ENCODE data around the gene FMR1NB. TPM values are rescaled to one million over a fixed set of nuclear protein-coding genes. Genes with fewer than 3 reads are reported as not detected.

The FMR1NB gene, protein sequence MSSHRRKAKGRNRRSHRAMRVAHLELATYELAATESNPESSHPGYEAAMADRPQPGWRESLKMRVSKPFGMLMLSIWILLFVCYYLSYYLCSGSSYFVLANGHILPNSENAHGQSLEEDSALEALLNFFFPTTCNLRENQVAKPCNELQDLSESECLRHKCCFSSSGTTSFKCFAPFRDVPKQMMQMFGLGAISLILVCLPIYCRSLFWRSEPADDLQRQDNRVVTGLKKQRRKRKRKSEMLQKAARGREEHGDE
- not detected for total RNA-seq
- polyA plus RNA-seq = not detected
- long read RNA-seq, donor 1 = 0 reads
- long read RNA-seq, donor 2 = 0 reads
- long read RNA-seq, donor 3 = 0 reads
- long read RNA-seq, donor 4 = 0 reads
- long read RNA-seq, donor 5 = 0 reads
- long read RNA-seq, donor 6 = 0 reads
- long read RNA-seq, donor 7 = 0 reads
- long read RNA-seq, donor 8 = 0 reads
- long read RNA-seq, donor 9 = 0 reads
- long read RNA-seq, donor 10 = 0 reads

DNA sequence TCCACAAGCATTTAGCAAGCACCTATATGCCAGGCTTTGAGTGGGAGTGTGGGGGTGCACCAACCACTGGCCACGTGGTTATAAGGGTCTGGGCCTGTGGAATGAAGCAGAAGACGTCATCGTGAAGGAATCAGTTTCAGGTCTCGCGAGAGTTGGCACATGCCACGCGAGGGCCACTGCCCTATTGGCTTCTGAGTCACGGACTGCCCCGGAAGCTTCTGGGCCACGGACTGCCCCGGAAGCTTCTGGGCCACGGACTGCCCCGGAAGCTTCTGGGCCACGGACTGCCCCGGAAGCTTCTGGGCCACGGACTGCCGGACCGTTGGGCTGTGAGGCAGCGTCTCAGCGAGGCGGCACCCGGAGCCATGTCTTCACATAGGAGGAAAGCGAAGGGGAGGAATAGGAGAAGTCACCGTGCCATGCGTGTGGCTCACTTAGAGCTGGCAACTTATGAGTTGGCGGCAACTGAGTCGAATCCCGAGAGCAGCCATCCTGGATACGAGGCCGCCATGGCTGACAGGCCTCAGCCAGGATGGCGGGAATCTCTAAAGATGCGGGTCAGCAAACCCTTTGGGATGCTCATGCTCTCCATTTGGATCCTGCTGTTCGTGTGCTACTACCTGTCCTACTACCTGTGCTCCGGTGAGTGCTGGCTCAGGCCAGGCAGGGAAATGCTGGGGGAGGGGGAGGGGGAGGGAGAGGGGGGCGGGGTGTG, at the start of gene FMR1NB:
Gene FMR1NB (plus strand): TSS at position 300 of the 715 bp plus-strand sequence. CDS start 66 bp downstream, at position 366.
- Histone ChIP-seq H3K4me3 (no peak within 1 kb of the TSS), H3K27me3 (no peaks in the 10 kb centered on the region), H3K4me1 (no peaks in the 10 kb centered on the region), H3K27ac (no peak within 1 kb of the TSS), H3K9me3 (peaks cover 0 to 14% (median 5%) of the 10 kb centered on the region in 4 donors), H3K36me3 (no peaks in the 10 kb centered on the region)
- TF ChIP-seq POLR2AphosphoS5 (IDR thresholded peaks at IDR 0.05) (no peak), POLR2A (IDR thresholded peaks at IDR 0.05) (no peak), EP300 (IDR thresholded peaks at IDR 0.05) (no peak)
- TF ChIP-seq, protein P1, sequence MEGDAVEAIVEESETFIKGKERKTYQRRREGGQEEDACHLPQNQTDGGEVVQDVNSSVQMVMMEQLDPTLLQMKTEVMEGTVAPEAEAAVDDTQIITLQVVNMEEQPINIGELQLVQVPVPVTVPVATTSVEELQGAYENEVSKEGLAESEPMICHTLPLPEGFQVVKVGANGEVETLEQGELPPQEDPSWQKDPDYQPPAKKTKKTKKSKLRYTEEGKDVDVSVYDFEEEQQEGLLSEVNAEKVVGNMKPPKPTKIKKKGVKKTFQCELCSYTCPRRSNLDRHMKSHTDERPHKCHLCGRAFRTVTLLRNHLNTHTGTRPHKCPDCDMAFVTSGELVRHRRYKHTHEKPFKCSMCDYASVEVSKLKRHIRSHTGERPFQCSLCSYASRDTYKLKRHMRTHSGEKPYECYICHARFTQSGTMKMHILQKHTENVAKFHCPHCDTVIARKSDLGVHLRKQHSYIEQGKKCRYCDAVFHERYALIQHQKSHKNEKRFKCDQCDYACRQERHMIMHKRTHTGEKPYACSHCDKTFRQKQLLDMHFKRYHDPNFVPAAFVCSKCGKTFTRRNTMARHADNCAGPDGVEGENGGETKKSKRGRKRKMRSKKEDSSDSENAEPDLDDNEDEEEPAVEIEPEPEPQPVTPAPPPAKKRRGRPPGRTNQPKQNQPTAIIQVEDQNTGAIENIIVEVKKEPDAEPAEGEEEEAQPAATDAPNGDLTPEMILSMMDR (IDR thresholded peaks at IDR 0.05) = no peak
- DNase-seq = no peak
- 92 to 97% (median 95%) methylated on average over 22 to 35 of the region's 35 CpGs for WGBS, 5 donors
- intact Hi-C loops (cut with DNase I; ENCODE audit: low total_unique reads) = no loop called here

- Histone ChIP-seq H3K36me3 (peaks cover 0 to 59% (median 47%) of the 10 kb centered on the region in 4 donors), H3K27me3 (no peaks in the 10 kb centered on the region), H3K4me3 (no peak overlapping the region), H3K27ac (no peak overlapping the region), H3K4me1 (no peaks in the 10 kb centered on the region), H3K9me3 (no peaks in the 10 kb centered on the region)
- WGBS, 5 donors = 59 to 100% (median 74%) methylated on average over 1 of the region's 1 CpG
- intact Hi-C loops (cut with DNase I; ENCODE audit: low total_unique reads) = no loop called here
- no peak for TF ChIP-seq POLR2A (IDR thresholded peaks at IDR 0.05)
- TF ChIP-seq EP300 (IDR thresholded peaks at IDR 0.05) = no peak
- TF ChIP-seq POLR2AphosphoS5 (IDR thresholded peaks at IDR 0.05) = no peak
- TF ChIP-seq, protein P1 (IDR thresholded peaks at IDR 0.05) = no peak
- no peak for DNase-seq
These were observed 47.3 kb upstream of the FMR1NB start for GRCh38 chrX:147933815-147934214.

DNA sequence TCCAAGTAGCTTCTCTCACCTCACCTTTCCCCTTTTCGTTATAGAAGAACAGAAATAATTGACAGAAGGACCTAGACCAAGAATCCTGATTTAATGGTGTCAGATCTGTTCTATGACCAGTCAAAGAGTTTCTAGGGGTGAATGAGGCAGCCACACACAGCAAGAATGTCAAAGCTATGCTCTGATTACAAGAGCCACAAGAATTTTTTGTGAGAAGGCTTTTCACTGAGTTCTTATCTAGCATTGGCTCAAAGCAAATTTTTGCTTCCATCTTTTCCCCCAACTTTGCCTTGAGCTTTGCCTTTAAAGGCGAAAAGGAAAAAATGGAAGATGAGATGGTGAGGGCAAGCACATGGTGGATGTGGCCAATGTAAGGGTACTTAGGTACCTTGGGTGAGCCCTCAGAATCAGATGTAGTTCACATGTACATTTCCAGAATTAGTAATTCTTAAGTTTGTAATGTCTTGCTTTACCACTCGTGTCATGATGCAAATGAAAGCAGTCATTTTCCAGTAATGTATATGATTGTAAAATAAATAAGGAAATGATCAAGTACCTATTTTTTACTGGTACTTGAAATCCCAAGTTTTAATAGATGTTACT, 45.9 kb upstream of the FMR1NB start:
- no peaks in the 10 kb centered on the region for H3K9me3 ChIP-seq
- H3K4me1 ChIP-seq = no peaks in the 10 kb centered on the region
- TF ChIP-seq EP300 (IDR thresholded peaks at IDR 0.05) (no peak), POLR2A (IDR thresholded peaks at IDR 0.05) (no peak), POLR2AphosphoS5 (IDR thresholded peaks at IDR 0.05) (no peak)
- TF ChIP-seq, protein P1 (IDR thresholded peaks at IDR 0.05) = no peak
- intact Hi-C loops (cut with DNase I; ENCODE audit: low total_unique reads) = no loop called here
- no peak for DNase-seq
- no peaks in the 10 kb centered on the region for H3K27me3 ChIP-seq
- H3K4me3 ChIP-seq = no peak overlapping the region
- peaks cover 0 to 53% (median 43%) of the 10 kb centered on the region in 4 donors for H3K36me3 ChIP-seq
- no peak overlapping the region for H3K27ac ChIP-seq
- WGBS, 5 donors = 64 to 92% (median 91%) methylated on average over 3 of the region's 3 CpGs

- intact Hi-C loops (cut with DNase I; ENCODE audit: low total_unique reads) = no loop called here
- 92 to 96% (median 95%) methylated on average over 5 of the region's 5 CpGs for WGBS, 5 donors
- no peak overlapping the region for H3K4me3 ChIP-seq
- peaks cover 0 to 72% (median 60%) of the 10 kb centered on the region in 4 donors for H3K36me3 ChIP-seq
- no peak overlapping the region for H3K27ac ChIP-seq
- no peak for DNase-seq
- TF ChIP-seq POLR2AphosphoS5 (IDR thresholded peaks at IDR 0.05) (no peak), EP300 (IDR thresholded peaks at IDR 0.05) (no peak), POLR2A (IDR thresholded peaks at IDR 0.05) (no peak)
- TF ChIP-seq, protein P1 (IDR thresholded peaks at IDR 0.05) = no peak
- H3K27me3 ChIP-seq = no peaks in the 10 kb centered on the region
- H3K4me1 ChIP-seq = no peaks in the 10 kb centered on the region
- H3K9me3 ChIP-seq = no peaks in the 10 kb centered on the region
These were observed 35.9 kb upstream of the FMR1NB start for GRCh38 chrX:147945286-147945685.

Measured in stomach (tissue), 19 donors.